ENCODE data around the gene OR52A5.

DNA sequence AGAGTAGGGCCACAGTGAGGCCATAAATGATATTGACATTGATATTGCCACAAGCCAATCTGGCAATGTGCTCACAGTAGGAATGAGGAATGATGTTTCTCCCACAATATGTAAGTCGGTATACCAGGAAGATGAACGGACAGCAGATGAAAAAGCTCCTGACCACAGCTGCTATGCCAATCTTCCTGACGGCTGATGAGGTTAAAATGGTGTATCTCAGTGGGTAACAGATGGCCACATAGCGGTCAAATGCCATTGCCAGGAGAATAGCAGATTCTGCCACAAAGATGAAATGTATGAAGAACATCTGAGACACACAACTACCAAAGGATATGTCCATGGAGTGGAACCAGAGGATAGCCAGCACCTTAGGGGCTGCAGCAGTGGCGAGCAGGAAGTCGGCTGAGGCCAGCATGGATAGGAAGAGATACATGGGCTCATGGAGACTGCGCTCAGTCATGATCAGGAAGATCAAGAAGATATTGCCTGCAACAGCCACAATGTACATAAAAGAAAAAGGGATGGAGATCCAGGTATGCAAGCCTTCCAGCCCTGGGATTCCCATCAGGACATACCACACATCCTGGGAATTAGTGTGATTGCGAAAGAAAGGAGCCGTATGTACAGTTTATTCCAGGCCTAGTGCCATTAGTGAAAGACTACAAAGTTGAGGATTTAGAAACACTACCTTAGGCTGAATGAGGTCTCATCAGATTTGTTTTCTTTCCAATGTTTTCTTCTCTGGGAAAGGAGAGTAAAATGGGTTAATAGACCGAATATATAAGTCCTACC lies 40.1 kb upstream of the OR52A5 start:
- no peak for TF ChIP-seq POLR2A (IDR thresholded peaks at IDR 0.05)
- TF ChIP-seq, protein P1, sequence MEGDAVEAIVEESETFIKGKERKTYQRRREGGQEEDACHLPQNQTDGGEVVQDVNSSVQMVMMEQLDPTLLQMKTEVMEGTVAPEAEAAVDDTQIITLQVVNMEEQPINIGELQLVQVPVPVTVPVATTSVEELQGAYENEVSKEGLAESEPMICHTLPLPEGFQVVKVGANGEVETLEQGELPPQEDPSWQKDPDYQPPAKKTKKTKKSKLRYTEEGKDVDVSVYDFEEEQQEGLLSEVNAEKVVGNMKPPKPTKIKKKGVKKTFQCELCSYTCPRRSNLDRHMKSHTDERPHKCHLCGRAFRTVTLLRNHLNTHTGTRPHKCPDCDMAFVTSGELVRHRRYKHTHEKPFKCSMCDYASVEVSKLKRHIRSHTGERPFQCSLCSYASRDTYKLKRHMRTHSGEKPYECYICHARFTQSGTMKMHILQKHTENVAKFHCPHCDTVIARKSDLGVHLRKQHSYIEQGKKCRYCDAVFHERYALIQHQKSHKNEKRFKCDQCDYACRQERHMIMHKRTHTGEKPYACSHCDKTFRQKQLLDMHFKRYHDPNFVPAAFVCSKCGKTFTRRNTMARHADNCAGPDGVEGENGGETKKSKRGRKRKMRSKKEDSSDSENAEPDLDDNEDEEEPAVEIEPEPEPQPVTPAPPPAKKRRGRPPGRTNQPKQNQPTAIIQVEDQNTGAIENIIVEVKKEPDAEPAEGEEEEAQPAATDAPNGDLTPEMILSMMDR (IDR thresholded peaks at IDR 0.05): no peak
